DND-41 (cell line): ENCODE results near the gene TCP10L.

Experiments used
- ATAC-seq: fragments of 200-7000 bp; cut with Tn5 transposase; 3 replicates; pipeline ENCODE4 v1.9.1; 2021; ENCODE audit warnings: low read depth; ENCODE audit not compliant: insufficient read depth
- DNase-seq: peaks from one replicate; pipeline ENCODE4 v3.0.0-alpha.2; 2020
- H2AFZ ChIP-seq: 2 replicates; pipeline ENCODE4 v1.6.0; 2012; ENCODE audit warnings: low read depth, low read length
- H3K27ac ChIP-seq: 2 replicates; pipeline ENCODE4 v1.5.1; 2012; ENCODE audit warnings: low read length, inconsistent platforms
- H3K27me3 ChIP-seq: fragments of 200-600 bp; sonication (generic); 2 replicates; pipeline ENCODE4 v1.6.0; 2012; ENCODE audit warnings: low read length, mild to moderate bottlenecking, inconsistent platforms; ENCODE audit not compliant: insufficient read depth, poor library complexity
- H3K36me3 ChIP-seq: 2 replicates; pipeline ENCODE4 v1.5.1; 2012; ENCODE audit warnings: low read length, inconsistent platforms; ENCODE audit not compliant: insufficient read depth
- H3K4me1 ChIP-seq: 2 replicates; pipeline ENCODE4 v1.5.1; 2012; ENCODE audit warnings: mild to moderate bottlenecking, low read length; ENCODE audit not compliant: insufficient read depth
- H3K4me2 ChIP-seq: 2 replicates; pipeline ENCODE4 v1.6.0; 2012; ENCODE audit warnings: mild to moderate bottlenecking, moderate library complexity, low read length, inconsistent platforms; ENCODE audit not compliant: insufficient read depth
- H3K4me3 ChIP-seq, 2 experiments: fragments of 200-600 bp in 1 of 2; shearing (Covaris generic) in 1 of 2; 2 replicates each; pipeline ENCODE4 v1.5.1; 2012 to 2016; ENCODE audit warnings: inconsistent platforms in 2 of 2, low read length in 2 of 2, mild to moderate bottlenecking in 2 of 2, low read depth in 1 of 2, moderate library complexity in 1 of 2
- H3K79me2 ChIP-seq: 2 replicates; pipeline ENCODE4 v1.6.0; 2012; ENCODE audit warnings: low read length, inconsistent platforms; ENCODE audit not compliant: insufficient read depth
- H3K9ac ChIP-seq: 2 replicates; pipeline ENCODE4 v1.6.0; 2012; ENCODE audit warnings: low read depth, mild to moderate bottlenecking, inconsistent platforms, low read length, moderate library complexity
- H3K9me3 ChIP-seq: 2 replicates; pipeline ENCODE4 v1.5.1; 2012; ENCODE audit warnings: low read length, moderate library complexity, mild to moderate bottlenecking, inconsistent platforms; ENCODE audit not compliant: insufficient read depth, severe bottlenecking
- H4K20me1 ChIP-seq: 2 replicates; pipeline ENCODE4 v1.6.0; 2012; ENCODE audit warnings: low read length; ENCODE audit not compliant: insufficient read depth
- EZH2 ChIP-seq: IDR thresholded peaks from 3 replicates; pipeline ENCODE4 v1.6.1; 2012; ENCODE audit warnings: borderline replicate concordance, low read depth, mild to moderate bottlenecking, moderate library complexity, low read length, inconsistent platforms; ENCODE audit not compliant: severe bottlenecking
- TF ChIP-seq, protein P1 (sequence below): IDR thresholded peaks from 2 replicates; pipeline ENCODE4 v1.5.1; 2012; ENCODE audit warnings: borderline replicate concordance, low read length, moderate library complexity, mild to moderate bottlenecking; ENCODE audit not compliant: poor library complexity, severe bottlenecking; ENCODE audit errors: extremely low read depth

The TCP10L gene

DNA sequence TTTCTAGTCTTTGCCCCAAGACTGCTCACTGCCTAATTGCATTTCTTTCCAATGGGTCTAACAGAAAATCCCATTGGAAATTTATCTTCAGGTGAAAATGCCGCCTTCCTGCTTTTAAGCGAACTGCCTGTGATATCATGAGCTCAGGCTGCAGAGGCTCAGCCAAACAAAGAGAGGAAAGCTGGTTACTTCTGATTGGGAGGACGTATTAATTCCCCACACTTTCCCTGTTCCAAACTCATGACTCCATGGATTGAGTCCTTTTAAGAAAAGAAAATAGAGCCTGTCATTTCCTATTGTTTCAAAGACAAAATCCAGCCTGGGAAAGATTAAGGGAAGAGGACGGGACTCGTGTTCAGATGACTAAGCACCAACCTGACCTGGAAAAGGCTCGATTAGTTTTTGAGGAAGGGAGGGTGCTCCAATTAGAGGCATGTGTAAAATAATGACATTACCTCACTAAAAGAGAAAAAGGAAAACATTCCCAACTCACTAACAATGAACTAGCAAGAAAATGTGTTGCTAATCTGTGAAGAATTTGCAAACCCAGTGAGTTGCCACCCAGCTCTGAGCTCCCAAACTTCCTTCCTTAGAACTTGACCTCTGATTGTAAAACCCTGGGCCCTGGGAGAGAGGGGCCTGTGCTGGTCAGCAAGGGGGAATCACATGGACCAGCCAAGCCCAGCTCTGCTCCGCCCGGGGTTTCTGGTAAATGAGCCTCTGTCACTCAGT lies 61.2 kb downstream of the TCP10L start:
- TF ChIP-seq, protein P1, sequence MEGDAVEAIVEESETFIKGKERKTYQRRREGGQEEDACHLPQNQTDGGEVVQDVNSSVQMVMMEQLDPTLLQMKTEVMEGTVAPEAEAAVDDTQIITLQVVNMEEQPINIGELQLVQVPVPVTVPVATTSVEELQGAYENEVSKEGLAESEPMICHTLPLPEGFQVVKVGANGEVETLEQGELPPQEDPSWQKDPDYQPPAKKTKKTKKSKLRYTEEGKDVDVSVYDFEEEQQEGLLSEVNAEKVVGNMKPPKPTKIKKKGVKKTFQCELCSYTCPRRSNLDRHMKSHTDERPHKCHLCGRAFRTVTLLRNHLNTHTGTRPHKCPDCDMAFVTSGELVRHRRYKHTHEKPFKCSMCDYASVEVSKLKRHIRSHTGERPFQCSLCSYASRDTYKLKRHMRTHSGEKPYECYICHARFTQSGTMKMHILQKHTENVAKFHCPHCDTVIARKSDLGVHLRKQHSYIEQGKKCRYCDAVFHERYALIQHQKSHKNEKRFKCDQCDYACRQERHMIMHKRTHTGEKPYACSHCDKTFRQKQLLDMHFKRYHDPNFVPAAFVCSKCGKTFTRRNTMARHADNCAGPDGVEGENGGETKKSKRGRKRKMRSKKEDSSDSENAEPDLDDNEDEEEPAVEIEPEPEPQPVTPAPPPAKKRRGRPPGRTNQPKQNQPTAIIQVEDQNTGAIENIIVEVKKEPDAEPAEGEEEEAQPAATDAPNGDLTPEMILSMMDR = no peak
- TF ChIP-seq EZH2 = no peak
- H3K36me3 ChIP-seq = no peaks in the 10 kb centered on the region
- ATAC-seq = no peak

More for the DNA sequence above, 61.2 kb downstream of the TCP10L start:
- Histone ChIP-seq H3K9ac (no peak overlapping the region), H2AFZ (no peak overlapping the region), H3K4me3 (no peak overlapping the region), H3K27ac (no peak overlapping the region), H4K20me1 (no peaks in the 10 kb centered on the region), H3K79me2 (no peaks in the 10 kb centered on the region), H3K4me2 (no peak overlapping the region), H3K4me1 (no peaks in the 10 kb centered on the region), H3K9me3 (no peaks in the 10 kb centered on the region), H3K27me3 (no peaks in the 10 kb centered on the region)
- DNase-seq = no peak
